ENCODE measurements around the gene WNT9B. TPM values are rescaled to one million over a fixed set of nuclear protein-coding genes. Genes with fewer than 3 reads are reported as not detected.
A peak's percentile ranks its signal among the peaks of the same experiment; 100 is the strongest.

The WNT9B gene
- total RNA-seq, 1 experiment from 2014 or later = 0.70 TPM

DNA sequence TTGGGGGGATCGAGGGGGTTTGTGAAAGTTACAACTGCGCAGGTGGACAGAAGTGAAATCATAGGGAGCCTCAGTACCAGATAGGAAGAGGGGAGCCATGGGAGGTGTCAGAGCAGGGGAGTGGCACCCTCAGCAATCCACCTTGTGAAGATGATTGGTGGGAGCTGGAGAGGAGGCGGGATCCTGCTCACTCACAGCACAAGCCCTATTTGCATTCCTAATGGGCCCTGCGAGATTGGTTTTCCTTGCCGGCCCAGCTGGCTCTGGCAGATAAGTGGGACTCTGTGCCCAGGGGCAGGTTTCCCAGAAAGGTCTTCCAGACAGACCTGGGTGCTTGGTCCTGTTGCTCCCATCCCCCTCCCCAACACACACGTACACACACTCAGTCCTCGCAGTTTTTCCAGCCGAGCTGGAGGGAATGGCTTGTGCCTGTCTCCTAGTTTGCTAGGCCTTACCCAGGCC lies 42.2 kb upstream of the WNT9B start:
- Mint-ChIP-seq H3K27ac (no peak overlapping the region), H3K27me3 (ENCODE audit: low read depth) (peaks cover 6% of the 10 kb centered on the region), H3K36me3 (ENCODE audit: insufficient read depth in 1 of 3, low read depth in 3 of 3) (peaks cover 0 to 23% (median 0%) of the 10 kb centered on the region in 3 experiments; a peak in 2 of 7 replicates), H3K4me1 (peaks cover 28 to 39% of the 10 kb centered on the region in 2 experiments), H3K4me3 (no peak overlapping the region), H3K9me3 (peaks cover 0 to 5% of the 10 kb centered on the region in 2 experiments; a peak in 4 of 5 replicates)
- H2AFZ ChIP-seq (ENCODE audit: low read length) = no peak overlapping the region
- H3K79me1 ChIP-seq (ENCODE audit: insufficient read depth, low read depth, low read length, poor library complexity, severe bottlenecking) = no peaks in the 10 kb centered on the region
- H3K79me2 ChIP-seq (ENCODE audit: insufficient read depth, low read length) = no peaks in the 10 kb centered on the region
- no peak overlapping the region for H3K9ac ChIP-seq (ENCODE audit: extremely low read depth, insufficient read length, low read length)
- H3K14ac ChIP-seq (ENCODE audit: insufficient read depth, low read length) = no peak overlapping the region
- H3K4me2 ChIP-seq (ENCODE audit: insufficient read depth, insufficient read length, low read length) = no peak overlapping the region
- H4K91ac ChIP-seq (ENCODE audit: insufficient read length, low read depth, low read length) = no peak overlapping the region
- H3K9me3 ChIP-seq (ENCODE audit: control insufficient read depth, low read depth, low read length) = no peaks in the 10 kb centered on the region
- no peak overlapping the region for H2BK15ac ChIP-seq (ENCODE audit: low read depth, low read length)
- H3K4ac ChIP-seq (ENCODE audit: low read depth, low read length) = no peak overlapping the region
- no peak overlapping the region for H2BK12ac ChIP-seq (ENCODE audit: insufficient read length, low read depth, low read length)
- H4K8ac ChIP-seq (replicated peaks; ENCODE audit: insufficient read length, low read depth, low read length) = no peak overlapping the region
- no peak overlapping the region for H3K27ac ChIP-seq (ENCODE audit: insufficient read length, low read depth, low read length)
- no peak overlapping the region for H2BK5ac ChIP-seq (ENCODE audit: insufficient read length, low read length)
- H3T11ph ChIP-seq (ENCODE audit: low read length) = no peak overlapping the region
- H2BK20ac ChIP-seq (ENCODE audit: low read depth, low read length, poor library complexity, severe bottlenecking) = no peak overlapping the region
- H2BK120ac ChIP-seq (ENCODE audit: low read depth, low read length, poor library complexity, severe bottlenecking) = no peak overlapping the region
- no peaks in the 10 kb centered on the region for H3K4me1 ChIP-seq (ENCODE audit: insufficient read depth, low read length)
- peak; percentile 90 for DNase-seq
- H3K18ac ChIP-seq (ENCODE audit: insufficient read length, low read depth, low read length) = no peak overlapping the region
- TF ChIP-seq, protein P1, sequence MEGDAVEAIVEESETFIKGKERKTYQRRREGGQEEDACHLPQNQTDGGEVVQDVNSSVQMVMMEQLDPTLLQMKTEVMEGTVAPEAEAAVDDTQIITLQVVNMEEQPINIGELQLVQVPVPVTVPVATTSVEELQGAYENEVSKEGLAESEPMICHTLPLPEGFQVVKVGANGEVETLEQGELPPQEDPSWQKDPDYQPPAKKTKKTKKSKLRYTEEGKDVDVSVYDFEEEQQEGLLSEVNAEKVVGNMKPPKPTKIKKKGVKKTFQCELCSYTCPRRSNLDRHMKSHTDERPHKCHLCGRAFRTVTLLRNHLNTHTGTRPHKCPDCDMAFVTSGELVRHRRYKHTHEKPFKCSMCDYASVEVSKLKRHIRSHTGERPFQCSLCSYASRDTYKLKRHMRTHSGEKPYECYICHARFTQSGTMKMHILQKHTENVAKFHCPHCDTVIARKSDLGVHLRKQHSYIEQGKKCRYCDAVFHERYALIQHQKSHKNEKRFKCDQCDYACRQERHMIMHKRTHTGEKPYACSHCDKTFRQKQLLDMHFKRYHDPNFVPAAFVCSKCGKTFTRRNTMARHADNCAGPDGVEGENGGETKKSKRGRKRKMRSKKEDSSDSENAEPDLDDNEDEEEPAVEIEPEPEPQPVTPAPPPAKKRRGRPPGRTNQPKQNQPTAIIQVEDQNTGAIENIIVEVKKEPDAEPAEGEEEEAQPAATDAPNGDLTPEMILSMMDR (conservative IDR thresholded peaks at IDR 0.05) = no peak
- no peak overlapping the region for H4K5ac ChIP-seq (ENCODE audit: insufficient read length, low read depth, low read length)
- no peak overlapping the region for H3K23ac ChIP-seq (ENCODE audit: insufficient read length, low read depth, low read length)
- no CpG with 5 or more reads among the region's 8 CpGs for WGBS (ENCODE audit: extremely low coverage, insufficient read length, low lambda C conversion rate)
- H2AK5ac ChIP-seq (ENCODE audit: insufficient read length, low read length) = no peak overlapping the region
- H3K56ac ChIP-seq (ENCODE audit: insufficient read length, low read depth, low read length) = no peak overlapping the region
- H3K27me3 ChIP-seq (ENCODE audit: insufficient read depth, low read length) = no peaks in the 10 kb centered on the region
- H3K23me2 ChIP-seq (ENCODE audit: insufficient read length, low read depth, low read length, poor library complexity, severe bottlenecking) = no peaks in the 10 kb centered on the region
- H4K20me1 ChIP-seq (ENCODE audit: control insufficient read depth, insufficient read depth, insufficient read length) = no peaks in the 10 kb centered on the region
